HG03103 (cell line): ENCODE data around the gene MRPS35.

Experiments
- ATAC-seq: cut with Tn5 transposase; IDR thresholded peaks from one replicate; pipeline ENCODE4 v1.9.1; 2021; ENCODE audit warnings: low read depth; ENCODE audit not compliant: unreplicated experiment

Gene MRPS35

GRCh38 chr12:27802936-27803335, 92.3 kb downstream of the MRPS35 start:
- no peak for ATAC-seq

GRCh38 chr12:27805238-27805637, 94.6 kb downstream of the MRPS35 start:
- no peak for ATAC-seq
